HG02798 (cell line): Measurements from ENCODE around the gene CYTH2.
"Not testable (repeated sequence)": the region's sequence is repeated elsewhere in the genome, so short reads cannot be mapped to it uniquely, and the experiment has no call there.

ENCODE experiments used
- ATAC-seq: cut with Tn5 transposase; IDR thresholded peaks from one replicate; pipeline ENCODE4 v1.9.1; 2021; ENCODE audit warnings: mild to moderate bottlenecking; ENCODE audit not compliant: unreplicated experiment, poor library complexity

CYTH2 gene

GRCh38 chr19:48476176-48476575, 7.0 kb downstream of the CYTH2 start:
- no peak for ATAC-seq

- no peak for ATAC-seq
Observed at GRCh38 chr19:48477067-48477685, 8.0 kb downstream of the CYTH2 start.

DNA sequence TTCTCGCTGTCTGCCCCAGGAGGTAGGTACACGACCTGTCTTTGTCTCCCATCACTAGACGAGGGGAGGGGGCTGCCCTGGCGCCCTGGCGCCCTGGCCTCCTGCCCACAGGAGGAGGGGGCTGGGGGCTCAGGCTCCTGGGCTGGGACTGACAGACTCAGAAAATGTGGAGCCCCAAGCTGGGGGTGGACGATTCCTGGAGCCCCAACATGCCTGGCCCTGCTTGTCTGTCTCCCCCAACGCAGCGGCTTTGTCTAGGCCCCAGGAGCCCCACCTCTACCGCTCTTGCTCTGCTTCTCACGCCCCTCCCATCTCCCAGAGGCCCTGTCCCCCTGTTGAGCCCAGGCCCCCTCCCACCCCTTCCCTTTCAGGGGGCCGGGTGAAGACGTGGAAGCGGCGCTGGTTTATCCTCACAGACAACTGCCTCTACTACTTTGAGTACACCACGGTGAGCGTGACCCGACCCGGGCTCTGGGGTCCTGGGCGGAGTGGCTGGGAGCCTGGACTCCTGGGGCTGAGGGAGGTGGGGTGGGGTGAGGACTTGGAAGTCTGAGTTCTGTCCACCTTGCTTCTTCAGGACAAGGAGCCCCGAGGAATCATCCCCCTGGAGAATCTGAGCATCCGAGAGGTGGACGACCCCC, 8.6 kb downstream of the CYTH2 start:
- ATAC-seq: no peak

DNA sequence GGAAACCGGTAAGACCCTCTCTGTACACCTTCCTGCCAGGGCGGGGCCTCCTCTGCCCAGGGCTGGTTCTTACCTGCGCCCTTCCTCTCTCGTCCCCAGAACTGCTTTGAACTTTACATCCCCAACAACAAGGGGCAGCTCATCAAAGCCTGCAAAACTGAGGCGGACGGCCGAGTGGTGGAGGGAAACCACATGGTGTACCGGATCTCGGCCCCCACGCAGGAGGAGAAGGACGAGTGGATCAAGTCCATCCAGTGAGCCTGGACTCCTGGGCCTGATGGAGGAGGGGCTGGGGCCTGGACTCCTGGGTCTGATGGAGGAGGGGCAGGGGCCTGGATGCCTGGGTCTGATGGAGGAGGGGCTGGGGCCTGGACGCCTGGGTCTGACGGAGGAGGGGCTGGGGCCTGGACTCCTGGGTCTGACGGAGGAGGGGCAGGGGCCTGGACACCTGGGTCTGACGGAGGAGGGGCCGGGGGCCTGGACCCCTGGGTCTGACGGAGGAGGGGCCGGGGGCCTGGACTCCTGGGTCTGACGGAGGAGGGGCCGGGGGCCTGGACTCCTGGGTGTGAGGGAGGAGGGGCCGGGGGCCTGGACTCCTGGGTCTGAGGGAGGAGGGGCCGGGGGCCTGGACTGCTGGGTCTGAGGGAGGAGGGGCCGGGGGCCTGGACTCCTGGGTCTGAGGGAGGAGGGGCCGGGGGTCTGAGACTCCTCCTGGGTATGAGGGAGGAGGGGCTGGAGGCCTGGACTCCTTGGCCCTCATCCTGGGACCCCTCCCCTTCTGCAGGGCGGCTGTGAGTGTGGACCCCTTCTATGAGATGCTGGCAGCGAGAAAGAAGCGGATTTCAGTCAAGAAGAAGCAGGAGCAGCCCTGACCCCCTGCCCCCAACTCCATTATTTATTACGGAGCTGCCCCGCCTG, 9.4 kb downstream of the CYTH2 start:
- ATAC-seq: no peak

- no peak for ATAC-seq
Observed at GRCh38 chr19:48479686-48480085, 10.5 kb downstream of the CYTH2 start.

DNA sequence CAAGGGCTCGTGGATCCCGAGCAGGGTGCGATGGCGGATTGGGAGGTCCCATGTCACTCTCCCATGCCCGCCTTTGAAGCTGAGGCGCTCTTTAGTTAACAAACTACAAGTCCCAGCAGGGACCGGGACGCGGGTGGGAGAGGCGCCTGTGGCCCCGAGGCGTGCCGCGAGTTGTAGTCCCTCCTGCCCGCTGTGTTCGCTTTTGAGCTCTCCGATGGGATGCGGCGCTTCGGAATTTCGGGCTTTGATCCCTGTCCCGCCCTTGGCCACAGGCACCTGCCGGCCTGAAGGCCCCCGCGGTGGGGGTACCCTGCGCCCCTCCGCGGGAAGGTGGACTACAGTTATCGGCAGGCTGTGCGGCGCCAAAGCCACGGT, 11.0 kb downstream of the CYTH2 start:
- ATAC-seq: no peak

DNA sequence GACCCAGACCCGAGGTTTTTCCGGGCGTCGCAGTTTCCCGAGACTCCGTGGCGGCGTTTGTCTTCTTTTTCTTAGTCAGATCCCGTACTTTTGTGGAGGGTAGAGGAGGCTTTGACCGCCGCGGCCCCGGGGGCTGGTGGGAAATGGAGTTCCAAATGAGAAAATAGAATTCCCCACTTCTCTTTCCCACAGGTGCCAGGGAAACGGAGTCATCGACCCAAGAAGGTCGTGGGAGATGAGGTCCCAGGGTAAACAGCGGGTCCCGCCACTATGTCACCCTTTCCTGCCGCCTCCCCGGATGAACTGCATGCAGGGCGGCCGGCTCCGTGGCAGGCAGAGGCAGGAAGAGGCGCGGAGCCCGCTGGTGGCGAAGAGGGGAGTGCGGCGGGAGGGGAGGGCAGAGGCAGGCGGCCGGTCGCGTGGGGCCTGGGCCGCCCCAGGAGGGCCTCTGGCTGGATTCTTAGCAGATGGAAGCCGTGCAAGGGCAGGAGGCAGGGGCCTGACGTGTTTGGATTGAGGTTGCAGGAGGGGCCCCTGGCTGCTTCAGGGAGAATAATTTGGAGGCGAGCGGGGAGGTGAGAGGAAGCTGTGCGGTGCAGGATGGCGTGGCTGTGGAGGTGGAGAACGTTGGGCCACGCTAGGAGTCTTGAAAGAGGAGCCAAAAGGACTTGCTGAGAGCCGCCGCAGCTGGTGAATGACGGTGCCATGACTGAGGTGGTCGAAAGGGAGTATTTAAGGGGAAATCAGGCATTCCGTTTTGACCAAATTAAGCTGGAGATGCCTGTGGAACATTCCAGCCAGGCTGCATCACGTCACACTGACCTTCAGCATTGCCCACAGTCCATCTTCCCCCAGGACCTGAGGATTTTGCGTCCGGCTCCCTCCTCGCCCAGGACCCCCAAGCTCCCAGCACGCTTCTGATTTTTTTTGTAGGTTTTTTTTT, 11.7 kb downstream of the CYTH2 start:
- ATAC-seq: no peak

- no peak for ATAC-seq
Observed at GRCh38 chr19:48481846-48482639, 12.9 kb downstream of the CYTH2 start.

GRCh38 chr19:48483301-48483700, 14.1 kb downstream of the CYTH2 start:
- no peak for ATAC-seq

DNA sequence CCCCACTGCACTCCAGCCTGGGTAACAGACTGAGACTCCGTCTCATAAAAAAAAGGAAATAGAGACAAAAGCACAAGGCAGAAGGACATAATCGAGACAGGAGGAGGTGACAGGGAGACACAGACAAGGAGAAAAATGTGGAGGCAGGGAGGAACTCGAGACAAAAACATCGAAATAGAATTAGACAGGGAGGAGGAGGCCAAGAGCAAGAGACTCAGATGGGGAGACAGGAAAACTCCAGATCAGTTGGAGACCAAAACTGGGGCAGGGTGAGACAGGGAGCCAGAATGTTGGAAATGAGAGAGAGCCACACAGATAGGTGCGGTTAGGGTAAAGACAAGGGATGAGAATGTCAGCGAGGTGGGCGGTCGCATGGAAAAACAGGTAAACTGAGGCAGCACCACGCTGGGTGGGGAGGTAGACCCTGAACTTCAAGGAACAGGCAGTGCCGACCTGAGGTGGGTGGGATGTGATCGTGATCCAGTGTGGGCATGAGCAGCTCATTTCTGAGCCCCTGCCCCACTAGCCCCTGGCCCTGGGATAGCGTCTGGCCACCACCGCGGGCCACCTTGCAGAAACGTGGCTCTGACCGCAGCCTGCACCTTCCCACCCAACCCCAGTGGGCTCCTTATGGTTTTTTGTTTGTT, 15.2 kb downstream of the CYTH2 start:
- no peak for ATAC-seq

DNA sequence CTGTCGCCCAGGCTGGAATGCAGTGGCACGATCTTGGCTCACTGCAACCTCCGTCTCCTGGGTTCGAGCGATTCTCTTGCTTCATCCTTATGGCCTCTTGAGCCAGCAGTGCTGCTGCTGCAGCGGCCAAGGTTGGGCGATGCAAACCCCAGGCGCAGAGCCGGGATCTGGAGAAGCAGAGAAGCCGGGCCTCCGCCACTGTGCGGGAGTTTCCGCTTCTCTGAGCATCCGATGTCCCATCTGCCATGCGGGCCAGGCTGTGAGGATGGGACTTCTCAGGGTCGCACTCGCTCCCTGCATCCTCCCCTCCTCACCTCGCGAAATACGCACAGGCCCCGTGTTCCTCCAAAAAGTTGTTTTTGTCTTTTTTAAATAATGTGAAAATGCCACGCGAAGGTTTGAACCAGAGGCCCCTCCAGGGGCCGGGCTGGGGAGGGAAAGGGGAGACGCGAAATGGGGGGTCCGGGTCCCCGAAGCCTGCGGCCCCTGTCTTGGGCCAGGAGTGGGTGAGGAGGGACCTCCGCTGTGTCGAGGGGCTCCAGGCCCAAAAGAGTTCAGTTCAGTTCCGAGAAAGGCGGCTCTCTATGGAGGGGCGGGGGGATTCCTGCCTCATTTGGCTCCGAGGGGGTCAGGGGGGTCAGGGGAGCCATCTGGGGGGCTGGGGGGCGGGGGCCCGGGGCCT, 15.9 kb downstream of the CYTH2 start:
- no peak for ATAC-seq

DNA sequence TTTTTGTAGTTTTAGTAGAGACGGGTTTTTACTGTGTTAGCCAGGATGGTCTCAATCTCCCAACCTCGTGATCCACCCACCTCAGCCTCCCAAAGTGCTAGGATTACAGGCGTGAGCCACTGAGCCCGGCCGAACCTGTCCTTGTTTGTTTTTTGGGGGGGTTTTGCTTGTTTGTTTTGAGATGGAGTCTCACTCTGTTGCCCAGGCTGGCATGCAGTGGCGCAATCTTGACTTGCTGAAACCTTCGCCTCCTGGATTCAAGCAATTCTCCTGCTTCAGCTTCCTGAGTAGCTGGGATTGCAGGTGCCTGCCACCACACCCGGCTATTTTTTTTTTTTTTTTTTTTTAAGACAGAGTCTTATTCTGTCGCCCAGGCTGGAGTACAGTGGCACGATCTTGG, 17.5 kb downstream of the CYTH2 start:
- not testable (repeated sequence) for ATAC-seq

DNA sequence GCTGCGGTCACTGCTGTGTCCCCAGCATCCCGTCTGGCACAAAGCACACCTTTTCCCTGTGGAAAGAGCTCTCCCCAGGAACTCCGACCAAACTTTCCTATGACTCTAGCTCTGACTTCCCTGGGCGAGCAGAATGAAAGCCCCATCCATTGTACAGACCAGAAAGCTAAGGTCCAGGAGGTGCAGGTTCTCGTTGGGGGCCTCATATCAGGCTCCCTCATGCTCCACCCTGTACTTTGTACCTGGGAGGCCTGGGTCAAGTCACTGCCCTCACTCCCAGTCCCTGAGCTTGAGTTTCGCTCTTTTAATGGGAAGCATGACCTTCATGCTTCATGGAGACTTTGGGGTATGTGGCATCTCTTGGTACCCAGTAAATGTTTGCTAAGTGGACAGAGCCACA, 18.4 kb downstream of the CYTH2 start:
- ATAC-seq: no peak

GRCh38 chr19:48487948-48488347, 18.8 kb downstream of the CYTH2 start:
- no peak for ATAC-seq

DNA sequence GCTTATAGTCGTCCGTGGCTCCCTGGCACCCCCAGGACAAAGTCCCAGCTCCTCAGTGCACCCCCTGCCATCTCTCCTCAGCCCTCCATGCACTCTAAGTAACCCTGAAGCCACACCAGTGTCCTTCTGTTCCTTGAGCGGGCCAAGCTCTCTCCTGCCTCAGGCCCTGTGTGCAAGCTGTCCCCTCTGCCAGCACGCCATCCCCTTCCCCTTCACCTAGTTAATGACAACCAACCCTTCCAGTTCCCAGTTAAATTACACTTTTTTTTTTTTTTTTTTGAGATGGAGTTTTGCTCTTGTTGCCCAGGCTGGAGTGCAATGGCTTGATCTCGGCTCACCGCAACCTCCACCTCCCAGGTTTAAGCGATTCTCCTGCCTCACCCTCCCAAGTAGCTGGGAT, 19.3 kb downstream of the CYTH2 start:
- ATAC-seq: not testable (repeated sequence)

- ATAC-seq: peak; percentile 44
Observed at GRCh38 chr19:48489608-48490216, 20.5 kb downstream of the CYTH2 start.

- ATAC-seq: no peak
Observed at GRCh38 chr19:48490981-48491792, 22.0 kb downstream of the CYTH2 start.
